GM19025 (cell line): ENCODE data around the gene POU4F1.

Source experiments
- ATAC-seq: cut with Tn5 transposase; IDR thresholded peaks from one replicate; pipeline ENCODE4 v1.9.1; 2021; ENCODE audit warnings: mild to moderate bottlenecking, low read depth, moderate library complexity; ENCODE audit not compliant: unreplicated experiment

Gene POU4F1

DNA sequence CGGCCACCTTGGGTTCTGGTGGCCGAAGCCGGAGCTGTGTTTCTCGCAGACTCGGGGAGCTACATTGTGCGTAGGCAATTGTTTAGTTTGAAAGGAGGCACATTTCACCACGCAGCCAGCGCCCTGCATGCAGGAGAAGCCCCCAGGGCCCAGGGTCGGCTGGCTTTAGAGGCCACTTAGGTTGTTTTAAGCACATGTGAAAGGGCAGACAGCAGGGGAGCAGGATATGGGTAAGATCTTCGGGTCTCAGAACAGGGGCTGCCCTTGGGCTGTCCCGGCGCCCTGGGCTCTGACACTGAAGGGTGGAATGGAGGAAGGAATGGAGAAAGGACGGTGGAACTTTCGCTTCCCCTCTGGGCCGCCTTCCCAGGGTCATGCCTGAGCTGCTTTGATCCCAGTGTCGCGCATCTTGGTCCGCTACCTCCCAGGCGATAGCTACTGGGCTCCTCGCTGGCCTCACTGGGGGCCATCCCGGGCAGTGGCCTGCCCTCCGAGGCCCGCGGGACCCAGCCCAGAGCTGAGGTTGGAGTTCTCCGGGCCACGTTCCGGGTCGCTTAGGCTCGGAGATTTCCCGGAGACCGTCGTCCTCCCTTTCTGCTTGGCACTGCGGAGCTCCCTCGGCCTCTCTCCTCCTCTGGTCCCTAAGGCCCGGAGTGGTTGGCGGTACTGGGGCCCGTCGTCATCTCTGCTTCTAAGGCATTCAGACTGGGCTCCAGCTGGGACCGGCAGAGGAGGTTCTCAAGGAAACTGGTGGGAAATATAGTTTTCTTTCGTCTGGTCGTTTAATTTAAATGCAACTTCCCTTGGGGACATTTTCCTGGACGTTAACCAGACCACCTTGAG is 4.3 kb upstream of the POU4F1 start:
- no peak for ATAC-seq

DNA sequence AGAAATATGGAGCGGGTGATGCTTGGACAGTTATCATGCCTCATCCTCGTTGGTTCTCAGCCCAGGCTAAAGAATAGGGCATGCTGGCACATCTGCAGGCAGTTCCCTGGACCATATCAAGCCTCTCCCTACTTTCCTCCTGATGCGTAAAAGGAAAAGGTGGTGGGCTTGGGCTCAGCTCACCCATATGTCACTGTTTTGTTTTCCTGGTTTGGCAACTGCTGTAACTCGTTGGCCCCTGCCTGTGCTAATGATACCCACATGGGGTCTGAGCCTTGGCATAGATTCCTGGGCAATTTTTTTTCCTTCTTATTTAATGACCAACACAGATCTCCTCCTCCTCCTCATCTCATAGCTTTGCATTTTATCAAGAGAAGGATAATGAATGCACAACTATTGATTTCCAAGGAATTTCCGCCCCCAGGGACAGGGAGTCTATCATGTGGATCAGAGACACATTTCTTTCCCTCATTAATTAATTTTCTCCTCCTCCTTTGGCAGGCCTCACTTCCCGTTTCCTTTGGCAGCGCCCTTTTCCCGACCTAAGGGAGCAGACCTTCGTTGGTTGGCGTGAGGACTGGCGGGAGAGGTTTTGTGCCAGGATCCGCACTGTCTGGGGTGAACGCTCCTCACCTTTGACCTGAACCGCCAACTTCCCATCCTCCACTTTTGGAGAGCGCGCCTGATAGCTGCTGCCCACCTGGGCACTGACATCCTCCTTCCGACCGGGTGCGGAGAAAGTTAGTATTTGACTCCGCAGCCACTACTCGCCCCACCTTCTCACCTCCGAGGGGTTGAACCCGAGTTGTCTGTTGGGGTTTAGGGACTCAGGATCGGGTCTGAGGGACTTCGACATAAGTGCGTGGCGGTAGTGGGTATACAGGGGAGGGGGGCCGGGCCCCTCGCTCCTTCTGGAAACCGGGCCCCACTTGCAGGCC is 3.4 kb upstream of the POU4F1 start:
- no peak for ATAC-seq

DNA sequence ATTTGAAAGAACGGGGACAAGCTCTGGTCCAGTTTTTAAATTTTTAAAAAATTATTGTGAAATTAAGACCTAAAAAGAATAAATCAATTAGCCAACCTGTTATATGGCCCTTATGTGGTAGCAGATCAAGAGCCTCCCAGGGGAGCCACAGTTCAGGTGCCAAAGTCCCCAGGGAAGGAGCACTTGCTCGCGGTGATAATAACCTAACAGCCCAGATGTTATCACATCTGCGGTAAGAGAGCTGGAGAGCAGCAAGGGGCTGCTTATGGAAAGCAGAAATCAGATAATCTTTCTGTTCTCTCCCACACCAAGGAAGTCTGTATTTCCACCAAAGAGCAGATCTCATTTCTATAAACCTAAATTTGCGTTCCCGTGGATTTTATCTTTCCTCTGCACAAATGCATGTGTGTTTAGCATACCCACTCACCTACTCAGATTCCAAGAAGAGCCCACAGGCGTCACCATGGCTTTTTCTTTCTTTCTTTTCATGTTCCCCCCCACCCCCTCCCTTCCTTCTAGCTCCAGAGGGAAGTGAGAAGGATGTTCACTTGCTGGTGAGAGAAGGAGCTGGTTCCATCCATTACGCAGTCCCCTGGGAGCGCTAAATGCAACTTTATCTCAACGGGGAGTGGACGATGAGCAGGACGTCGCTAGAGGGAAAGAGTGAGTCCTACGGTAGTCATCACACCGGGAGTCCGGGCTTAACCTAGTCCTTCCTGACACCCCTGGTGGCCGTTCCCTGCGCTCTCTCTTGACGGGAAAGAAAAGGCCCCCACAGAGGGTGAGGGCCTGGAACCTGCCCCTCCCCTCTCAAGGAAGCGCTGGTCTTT is 1.6 kb upstream of the POU4F1 start:
- ATAC-seq, result no peak

DNA sequence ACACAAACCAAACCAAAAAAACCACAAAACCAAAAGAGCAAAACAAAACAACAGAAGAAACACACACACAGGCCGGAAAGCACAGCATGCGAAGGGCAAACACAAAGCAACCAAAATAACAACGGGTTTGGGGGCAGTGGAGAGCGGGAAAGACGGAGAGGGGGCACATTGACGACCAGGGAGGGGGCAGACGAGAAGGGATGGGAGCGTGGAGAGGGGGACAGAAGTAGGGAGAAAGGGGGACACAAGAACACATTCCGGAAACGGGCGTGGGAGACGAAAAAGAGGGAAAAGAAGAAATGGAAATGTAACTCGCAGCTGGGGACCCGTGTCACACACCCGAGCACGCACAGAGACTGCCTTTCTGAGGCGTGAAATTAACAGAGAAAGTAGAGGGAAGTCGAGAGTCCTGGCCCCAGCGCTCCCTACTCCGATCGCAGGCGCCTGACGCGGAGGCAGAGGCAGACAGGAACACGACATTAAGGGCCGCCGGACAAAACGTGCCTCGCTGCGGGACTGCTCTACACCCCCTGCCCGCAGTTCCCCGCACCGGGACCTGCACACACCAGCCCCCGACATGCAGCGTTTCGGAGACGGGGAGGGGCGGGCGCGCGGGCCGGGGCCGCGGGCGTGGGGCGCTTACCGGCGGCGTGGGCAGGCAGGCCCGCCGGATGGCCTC is 652 bp downstream of the POU4F1 start:
- ATAC-seq, result no peak

DNA sequence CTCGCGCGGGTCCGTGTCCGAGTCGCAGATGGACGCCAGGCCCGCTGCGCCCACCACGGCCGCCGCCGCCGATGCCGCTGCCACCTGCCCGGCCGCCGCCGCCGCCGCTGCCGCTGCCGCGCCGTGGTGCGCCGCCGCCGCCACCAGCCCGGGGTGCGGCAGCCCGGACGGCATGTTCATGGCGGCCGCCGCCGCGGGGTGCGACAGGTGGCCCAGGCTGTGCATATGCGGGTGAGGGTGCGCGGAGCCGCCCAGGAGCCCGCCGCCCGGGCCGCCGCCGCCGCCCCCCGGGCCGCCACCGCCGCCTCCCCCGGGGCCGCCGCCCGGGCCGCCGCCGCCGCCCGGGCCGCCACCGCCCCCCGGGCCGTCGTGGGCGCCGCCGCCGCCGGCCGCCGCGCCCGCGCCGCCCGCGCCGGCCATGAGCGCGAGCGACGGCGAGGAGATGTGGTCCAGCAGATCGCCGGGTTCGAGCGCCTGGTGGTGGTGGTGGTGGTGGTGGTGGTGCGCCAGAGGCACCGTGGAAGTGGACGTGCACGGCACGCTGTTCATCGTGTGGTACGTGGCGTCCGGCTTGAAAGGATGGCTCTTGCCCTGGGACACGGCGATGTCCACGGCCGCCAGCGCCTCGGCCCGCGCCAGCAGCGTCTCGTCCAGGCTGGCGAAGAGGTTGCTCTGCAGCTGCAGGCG is 1.3 kb downstream of the POU4F1 start:
- ATAC-seq, result no peak

DNA sequence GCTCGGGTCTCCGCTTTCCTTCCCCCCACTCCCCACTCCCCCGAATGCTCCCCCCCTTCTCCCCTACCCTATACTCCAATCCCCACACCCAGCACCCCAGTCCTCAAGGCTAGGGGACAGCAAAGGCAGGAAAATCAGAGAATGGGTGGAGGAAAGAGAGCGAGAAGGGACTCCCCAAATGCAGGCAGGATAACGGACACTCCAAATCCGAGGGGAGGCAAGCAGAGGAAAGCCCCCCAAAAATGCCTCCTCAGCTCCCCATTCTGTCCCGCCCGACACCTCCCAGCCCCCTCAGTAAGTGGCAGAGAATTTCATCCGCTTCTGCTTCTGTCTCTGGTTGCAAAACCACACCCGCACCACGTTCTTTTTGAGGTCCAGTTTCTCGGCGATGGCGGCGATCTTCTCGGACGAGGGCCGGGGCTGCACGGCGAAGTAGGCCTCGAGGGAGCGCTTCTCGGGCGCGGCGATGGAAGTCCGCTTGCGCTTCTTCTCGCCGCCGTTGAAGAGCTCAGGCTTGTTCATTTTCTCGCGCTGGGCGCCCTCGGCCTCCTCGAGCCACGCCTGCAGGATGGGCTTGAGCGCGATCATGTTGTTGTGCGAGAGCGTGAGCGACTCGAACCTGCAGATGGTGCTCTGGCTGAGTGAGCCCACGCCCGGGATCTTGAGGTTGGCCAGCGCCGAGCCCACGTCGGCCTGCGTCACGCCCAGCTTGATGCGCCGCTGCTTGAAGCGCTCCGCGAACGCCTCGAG is 2.1 kb downstream of the POU4F1 start:
- no peak for ATAC-seq

DNA sequence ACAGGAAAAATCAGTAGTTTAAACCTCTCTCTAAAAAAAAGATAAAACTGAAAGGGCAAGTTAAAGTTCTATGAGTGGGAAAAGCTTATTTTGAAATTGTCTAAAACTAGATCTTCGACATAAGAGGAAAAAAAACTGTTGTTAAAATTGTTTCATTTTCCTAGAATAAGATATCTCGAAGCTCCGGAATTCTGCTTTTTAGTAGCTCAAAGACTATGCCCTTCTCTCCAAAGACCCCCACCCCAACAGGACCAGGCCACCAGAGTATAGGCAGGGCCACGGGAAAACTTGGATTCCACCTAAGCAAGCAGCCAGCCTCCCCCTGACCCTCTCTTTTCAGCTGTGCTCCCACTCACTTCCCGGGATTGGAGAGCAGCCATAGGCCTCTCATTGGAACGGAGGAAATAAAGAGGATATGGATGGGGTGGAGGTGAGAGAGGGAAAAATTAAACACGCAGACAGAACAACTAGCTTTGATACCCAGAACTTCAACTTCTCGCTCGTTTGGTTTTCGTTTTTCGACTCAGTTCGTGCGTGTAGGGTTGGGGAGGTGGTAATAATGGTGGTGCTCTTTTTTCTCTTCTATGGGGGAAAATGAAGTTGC is 3.0 kb downstream of the POU4F1 start:
- no peak for ATAC-seq

DNA sequence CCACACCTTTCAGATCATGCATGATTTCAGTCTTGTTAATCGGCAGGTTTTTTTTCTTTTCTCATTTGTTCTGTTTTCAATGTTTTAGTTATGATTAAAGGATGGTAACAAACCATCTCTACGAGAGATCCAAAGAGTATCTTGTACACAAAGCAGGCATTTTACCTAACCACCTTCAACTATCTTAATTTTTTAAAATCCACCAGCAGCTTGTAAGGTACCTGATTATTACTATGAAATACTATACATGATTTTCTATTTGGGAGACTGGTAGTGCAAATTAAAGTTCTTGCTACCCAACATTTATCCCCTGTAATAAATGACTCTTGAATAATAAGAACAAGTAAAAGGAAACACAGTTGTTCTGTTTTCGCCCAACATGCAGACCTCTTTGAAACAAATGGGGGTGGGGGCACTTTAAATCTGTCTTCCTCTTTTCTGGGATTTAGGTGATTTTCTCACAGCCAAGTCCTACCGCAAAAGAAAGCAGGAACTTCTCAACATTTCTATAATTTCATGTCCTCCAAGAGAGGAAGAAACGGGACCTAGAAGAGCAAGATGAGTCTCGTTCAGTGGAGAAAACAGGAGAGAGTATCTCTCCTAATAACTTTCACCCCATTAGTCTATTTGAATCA is 3.6 kb downstream of the POU4F1 start:
- no peak for ATAC-seq

DNA sequence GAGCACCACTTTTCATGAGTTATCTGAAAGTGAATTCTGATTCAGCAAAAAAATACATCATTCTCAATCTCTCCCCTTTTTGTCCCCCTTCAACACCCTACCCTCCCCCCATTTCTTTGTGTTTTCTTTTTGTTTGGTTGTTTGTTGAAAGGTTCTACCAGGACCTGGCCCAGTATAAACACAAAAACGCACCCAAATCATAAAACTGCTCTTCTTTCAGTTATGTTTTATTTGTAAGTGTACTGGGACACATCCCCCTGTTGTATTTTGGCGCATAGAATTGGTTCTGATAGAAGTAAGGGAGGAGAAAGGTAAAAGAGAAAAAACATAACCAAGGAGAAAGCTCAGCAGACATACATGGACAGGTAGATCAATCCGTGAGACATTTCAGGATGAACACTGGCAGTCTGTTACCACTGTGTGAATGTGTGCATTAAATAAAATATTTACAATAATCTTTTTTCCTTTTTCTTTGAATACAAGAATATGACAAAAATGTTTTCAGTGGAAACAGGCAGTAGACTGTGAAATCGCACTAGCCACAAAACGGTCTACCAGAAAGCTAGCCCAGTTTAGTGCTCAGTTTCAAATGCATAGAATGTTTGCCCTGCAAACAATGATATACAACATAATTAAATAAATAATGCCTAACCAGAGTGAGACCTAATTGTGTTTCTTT is 4.2 kb downstream of the POU4F1 start:
- ATAC-seq, result no peak

DNA sequence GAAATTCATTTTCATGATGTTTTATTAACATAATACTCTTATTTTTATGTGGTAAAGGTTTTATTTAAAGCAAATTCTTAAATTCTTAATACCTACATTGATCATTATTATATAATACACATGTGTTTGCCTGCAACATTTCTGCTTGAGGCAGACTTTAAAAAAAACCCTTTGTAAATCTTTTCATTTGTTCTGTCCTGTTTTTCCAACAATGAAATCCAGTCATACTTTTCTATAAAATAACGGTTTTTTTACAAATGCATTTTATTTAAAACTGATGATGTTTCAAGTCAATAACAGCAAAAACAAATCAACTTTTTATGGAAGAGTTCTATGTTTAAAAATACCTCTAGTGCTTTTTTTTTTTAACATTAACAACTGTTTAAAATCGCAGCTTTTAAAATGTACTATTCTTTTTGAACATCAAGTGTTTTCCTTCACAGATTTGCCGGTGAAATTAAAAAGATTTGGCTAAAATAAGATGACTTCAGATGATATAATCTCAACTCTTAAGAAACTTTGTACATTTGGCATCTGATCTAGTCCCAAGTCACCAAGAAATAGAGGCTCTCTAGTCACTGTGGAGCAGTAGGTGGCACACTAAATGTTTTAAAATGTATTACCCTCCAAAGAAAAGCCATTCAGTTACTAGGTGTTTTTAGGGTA is 5.1 kb downstream of the POU4F1 start:
- no peak for ATAC-seq

DNA sequence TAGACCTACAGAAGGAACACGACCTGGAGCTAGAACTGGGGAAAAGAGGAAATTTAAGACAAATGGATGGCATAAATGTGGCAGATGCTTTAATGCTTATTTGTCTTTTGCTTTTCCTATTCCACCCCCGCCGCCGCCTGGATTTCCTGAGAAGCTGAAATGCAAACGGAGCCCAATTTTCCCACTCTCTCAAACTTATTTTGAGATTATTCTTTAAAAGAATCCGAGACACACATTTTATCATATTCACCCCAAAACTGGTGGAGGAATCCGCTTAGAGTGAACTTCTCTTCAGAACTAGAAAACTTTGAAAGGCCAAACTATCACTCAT is 5.8 kb downstream of the POU4F1 start:
- ATAC-seq, result no peak

DNA sequence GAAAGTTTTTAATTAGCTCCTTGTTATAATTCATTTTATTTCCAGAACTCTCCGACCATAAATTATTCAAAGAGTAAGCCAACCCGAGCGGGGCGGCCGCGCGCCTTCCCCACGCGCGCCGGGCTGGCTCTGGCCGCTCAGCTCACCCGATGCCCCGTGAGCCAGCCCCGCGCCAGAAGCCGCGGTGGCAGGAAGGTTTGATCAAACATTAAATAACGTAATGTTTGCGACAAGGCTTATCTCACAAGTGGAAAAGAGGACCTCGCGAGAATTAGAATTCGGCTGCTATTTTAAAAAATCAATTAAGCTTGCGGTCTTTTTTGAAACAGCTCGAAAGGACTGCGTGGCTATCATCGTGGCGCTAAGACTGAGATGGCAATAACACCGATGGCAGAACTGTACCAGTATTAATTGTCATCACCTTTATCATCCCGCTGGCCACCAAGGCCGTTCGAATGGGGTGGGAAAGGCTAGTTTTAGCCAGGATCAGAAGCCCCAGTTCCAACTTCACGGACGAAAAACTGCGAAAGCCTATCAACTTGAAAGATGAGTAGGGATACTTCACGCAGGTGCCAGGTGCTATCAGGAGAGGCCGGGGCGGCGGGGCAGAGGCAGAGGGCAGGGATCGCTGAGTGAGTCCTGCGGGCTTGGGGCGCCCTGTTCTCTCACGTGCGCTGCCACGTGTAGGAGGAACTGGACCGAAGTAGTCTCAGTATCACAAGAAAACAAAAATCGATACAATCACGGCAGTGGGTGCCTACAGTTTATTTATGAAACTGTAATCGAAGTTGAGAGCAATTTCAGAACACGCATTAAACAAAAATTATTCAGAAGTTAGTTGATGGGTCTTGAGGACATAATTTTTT is 6.4 kb downstream of the POU4F1 start:
- no peak for ATAC-seq

DNA sequence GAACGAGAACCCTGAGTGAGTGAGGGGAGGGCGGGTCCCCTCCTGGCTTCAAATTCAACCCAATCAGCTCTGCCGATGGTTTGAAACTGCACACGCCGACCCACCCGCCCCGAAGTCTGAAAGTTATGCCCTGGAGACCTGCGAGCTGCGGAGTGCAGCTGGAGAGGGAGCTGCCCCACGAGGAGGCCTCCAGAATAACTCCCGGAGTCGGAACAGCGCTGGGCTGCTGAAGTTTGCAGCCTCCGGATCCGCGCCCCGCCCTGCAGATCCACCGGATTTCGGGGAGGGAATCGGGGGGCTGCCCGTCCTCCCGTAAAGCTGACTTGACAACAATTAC is 7.0 kb downstream of the POU4F1 start:
- no peak for ATAC-seq

DNA sequence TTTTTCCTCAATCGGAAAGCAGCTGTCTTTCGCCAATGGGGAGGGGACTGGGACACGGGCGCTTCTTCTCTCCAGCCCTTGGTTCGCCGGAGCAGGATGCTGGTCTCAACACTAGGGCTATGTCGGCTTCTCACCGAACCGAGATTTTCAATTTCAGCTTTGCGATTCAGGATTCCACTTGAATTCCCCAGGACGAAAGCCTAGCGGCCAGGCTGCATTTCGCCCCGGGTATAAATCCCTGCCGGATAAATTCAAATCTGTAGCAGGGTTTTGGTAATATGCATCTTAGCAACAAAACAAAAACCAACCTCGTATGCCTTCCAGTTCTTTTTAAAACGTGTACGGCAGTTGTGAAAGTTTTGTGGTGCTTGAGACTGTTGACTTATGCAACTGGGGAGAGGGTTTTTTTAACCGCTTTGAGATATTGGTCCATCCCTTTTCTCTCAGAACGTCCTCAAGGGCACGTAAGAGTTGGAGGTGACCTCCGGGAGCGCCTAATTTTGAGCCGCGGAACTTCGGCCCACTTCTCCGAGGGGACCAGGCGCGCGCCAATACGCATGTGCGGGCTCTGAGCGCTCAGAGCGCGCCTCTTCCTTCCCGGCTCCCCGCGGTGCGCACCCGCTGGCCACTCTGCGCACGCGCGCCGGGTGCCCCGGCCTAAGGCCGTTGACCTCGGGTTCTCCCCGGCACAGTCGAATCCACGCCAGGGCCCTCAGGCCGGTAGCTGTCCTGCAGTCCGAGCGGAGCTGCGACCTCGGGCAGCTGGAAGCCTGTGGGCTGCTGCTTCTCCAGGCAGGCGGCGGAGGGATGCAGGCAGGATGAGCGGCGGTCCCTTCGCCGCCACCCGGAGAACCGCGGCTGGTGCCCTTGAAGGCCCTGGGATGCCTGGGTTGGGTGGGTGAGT is 7.6 kb downstream of the POU4F1 start:
- ATAC-seq, result peak; percentile 89

DNA sequence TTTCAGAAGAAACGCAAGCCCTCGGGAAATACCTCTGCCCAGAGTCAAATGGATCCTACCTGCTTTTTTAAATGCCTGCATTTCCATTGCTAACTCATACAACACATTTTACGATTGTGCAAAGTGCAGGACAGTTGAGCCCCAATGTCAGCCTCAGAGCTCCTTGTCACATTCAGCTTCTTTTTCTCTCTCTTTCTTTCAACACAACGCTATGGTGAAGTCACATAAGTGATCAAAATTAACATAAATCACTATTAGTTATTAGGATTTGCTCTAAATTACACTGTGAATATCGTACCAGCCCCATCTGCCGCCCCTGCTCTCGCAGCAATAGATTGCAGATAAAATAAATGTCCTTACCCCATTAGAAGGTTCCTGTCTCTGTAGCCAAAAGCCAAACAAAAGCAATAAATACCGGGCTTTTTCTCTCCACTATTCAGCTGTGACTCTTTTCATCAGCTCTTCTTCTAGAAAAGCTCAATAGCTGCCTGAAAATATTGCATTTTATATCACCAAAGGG is 8.8 kb downstream of the POU4F1 start:
- ATAC-seq, result no peak
